ENCODE results near the gene CRYBG3. TPM values are rescaled to one million over a fixed set of nuclear protein-coding genes. Genes with fewer than 3 reads are reported as not detected.

The CRYBG3 gene
- total RNA-seq, 1 donor from 2014 or later = 6.0 TPM

DNA sequence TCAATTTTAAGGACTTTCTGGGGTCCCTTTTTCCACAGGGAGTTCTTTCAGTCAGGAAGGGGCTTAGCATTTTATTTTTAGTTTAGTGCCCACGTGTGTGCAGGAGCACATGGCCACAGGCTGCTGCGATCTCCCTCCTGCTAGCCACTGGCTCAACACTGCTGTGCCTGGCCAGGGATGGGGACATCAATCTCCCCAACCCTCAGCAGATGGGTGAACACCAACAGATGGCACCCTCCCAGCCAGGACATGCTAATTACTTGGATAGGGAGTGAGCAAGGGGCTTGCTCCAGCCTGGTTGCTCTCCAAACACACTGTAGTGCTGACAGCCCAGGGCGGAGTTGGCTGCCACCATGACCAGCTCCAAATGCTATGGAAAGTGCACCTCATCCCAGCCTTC is 157.8 kb downstream of the CRYBG3 start:
- H3K27me3 Mint-ChIP-seq = peaks cover 17% of the 10 kb centered on the region
- TF ChIP-seq, protein P1, sequence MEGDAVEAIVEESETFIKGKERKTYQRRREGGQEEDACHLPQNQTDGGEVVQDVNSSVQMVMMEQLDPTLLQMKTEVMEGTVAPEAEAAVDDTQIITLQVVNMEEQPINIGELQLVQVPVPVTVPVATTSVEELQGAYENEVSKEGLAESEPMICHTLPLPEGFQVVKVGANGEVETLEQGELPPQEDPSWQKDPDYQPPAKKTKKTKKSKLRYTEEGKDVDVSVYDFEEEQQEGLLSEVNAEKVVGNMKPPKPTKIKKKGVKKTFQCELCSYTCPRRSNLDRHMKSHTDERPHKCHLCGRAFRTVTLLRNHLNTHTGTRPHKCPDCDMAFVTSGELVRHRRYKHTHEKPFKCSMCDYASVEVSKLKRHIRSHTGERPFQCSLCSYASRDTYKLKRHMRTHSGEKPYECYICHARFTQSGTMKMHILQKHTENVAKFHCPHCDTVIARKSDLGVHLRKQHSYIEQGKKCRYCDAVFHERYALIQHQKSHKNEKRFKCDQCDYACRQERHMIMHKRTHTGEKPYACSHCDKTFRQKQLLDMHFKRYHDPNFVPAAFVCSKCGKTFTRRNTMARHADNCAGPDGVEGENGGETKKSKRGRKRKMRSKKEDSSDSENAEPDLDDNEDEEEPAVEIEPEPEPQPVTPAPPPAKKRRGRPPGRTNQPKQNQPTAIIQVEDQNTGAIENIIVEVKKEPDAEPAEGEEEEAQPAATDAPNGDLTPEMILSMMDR (IDR thresholded peaks at IDR 0.05; ENCODE audit: unreplicated experiment) = no peak
- no peak overlapping the region for H3K4me3 Mint-ChIP-seq (ENCODE audit: low read depth)
- H3K4me1 Mint-ChIP-seq (ENCODE audit: low read depth) = no peaks in the 10 kb centered on the region
- no peak for DNase-seq (ENCODE audit: low spot score, unreplicated experiment)
- no peak overlapping the region for H3K27ac Mint-ChIP-seq
- no peaks in the 10 kb centered on the region for H3K36me3 Mint-ChIP-seq (ENCODE audit: insufficient read depth)
- no peaks in the 10 kb centered on the region for H3K9me3 Mint-ChIP-seq (ENCODE audit: low read depth)

DNA sequence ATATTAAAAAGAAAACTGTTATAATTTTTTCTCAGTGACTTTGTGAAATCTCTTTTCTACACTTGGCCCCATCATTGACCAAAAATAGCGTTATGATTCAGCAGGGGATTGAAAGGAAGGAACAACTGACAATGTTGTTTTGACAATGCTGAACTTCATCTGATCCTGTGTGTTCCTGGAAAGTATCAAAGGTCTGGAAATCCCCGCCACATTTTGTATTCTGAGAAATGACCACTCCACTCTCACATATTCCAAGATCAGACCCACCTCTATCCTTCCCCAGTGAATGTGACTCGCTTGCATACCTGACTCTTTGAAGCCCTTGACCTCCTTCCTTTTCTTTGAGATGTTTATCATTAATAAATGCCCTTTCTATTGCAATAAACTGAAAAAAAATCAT is 160.1 kb downstream of the CRYBG3 start:
- DNase-seq (ENCODE audit: low spot score, unreplicated experiment) = no peak
- H3K4me3 Mint-ChIP-seq (ENCODE audit: low read depth) = no peak overlapping the region
- peaks cover 7% of the 10 kb centered on the region for H3K27me3 Mint-ChIP-seq
- H3K4me1 Mint-ChIP-seq (ENCODE audit: low read depth) = no peaks in the 10 kb centered on the region
- H3K36me3 Mint-ChIP-seq (ENCODE audit: insufficient read depth) = no peaks in the 10 kb centered on the region
- TF ChIP-seq, protein P1 (IDR thresholded peaks at IDR 0.05; ENCODE audit: unreplicated experiment) = no peak
- no peaks in the 10 kb centered on the region for H3K9me3 Mint-ChIP-seq (ENCODE audit: low read depth)
- H3K27ac Mint-ChIP-seq = no peak overlapping the region

DNA sequence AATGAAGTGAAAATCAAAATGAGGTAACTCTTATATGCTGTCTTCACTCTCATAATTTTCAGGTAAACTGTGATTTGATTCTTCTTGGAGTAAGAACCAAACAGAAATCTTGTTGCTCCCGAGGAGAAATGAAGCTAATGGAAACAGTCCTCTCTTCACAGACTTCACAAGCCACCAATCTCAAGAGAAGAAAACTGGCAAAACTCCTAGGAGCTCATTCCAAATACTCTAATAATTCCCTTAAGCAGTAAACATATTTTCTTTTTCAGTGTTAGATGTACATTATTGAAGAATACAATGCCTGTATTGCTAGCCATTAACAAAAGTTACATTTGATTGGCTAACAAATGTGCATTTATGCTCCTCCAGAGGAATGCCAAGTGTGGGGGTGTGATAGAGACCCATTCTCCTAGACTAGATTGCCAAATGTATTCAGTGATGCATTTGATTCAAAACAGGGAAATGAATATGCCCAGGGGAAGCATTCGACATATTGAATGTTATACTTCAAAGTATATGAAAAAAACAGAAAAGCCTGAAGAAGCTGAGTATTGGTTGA is 162.2 kb downstream of the CRYBG3 start:
- Mint-ChIP-seq H3K9me3 (ENCODE audit: low read depth) (no peaks in the 10 kb centered on the region), H3K27ac (no peak overlapping the region), H3K4me1 (ENCODE audit: low read depth) (no peaks in the 10 kb centered on the region), H3K27me3 (no peaks in the 10 kb centered on the region), H3K36me3 (ENCODE audit: insufficient read depth) (no peaks in the 10 kb centered on the region), H3K4me3 (ENCODE audit: low read depth) (no peak overlapping the region)
- DNase-seq (ENCODE audit: low spot score, unreplicated experiment) = no peak
- TF ChIP-seq, protein P1 (IDR thresholded peaks at IDR 0.05; ENCODE audit: unreplicated experiment) = no peak

- Mint-ChIP-seq H3K27me3 (no peaks in the 10 kb centered on the region), H3K4me3 (ENCODE audit: low read depth) (no peak overlapping the region), H3K36me3 (ENCODE audit: insufficient read depth) (no peaks in the 10 kb centered on the region), H3K4me1 (ENCODE audit: low read depth) (no peaks in the 10 kb centered on the region), H3K27ac (no peak overlapping the region), H3K9me3 (ENCODE audit: low read depth) (no peaks in the 10 kb centered on the region)
- TF ChIP-seq, protein P1 (IDR thresholded peaks at IDR 0.05; ENCODE audit: unreplicated experiment) = no peak
- DNase-seq (ENCODE audit: low spot score, unreplicated experiment) = no peak
These were observed 165.5 kb downstream of the CRYBG3 start for GRCh38 chr3:97987306-97987705.

DNA sequence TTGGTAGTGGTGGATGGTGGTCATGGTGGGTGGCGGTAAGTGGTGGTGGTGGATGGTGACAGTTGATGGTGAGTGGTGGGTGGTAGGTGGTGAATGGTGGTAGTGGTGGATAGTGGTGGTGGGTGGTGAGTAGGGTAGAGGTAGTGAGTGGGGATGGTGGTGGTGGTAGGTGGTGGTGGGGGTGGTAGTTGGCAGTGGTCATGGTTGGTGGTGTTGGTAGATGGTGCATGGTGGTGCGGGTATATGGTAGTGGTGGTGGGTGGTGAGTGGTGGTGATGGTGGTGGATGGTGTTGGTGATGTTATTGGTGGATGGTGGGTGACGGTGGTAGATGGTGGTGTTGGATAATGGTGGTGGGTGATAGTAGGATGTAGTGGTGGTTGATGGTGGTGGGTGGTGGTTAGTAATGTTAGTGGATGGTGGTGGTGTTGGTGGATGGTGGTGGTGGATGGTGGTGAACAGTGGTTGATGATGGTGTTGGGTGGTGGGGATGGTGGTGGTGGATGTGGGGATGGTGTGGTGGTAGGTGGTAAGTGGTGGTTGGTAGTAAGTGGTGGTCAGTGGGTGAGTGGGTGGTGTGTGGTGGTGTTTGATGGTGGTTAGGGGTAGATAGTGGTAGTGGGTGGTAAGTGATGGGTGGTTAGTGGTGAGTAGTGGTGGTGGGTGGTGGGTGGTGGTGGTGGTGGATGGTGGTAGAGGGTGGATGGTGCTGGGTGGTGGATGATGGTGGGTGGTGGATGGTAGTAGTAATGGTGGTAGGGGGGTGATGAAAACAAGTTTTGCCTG is 167.2 kb downstream of the CRYBG3 start:
- Mint-ChIP-seq H3K4me1 (ENCODE audit: low read depth) (peaks cover 2% of the 10 kb centered on the region), H3K4me3 (ENCODE audit: low read depth) (no peak overlapping the region), H3K9me3 (ENCODE audit: low read depth) (no peaks in the 10 kb centered on the region), H3K36me3 (ENCODE audit: insufficient read depth) (no peaks in the 10 kb centered on the region), H3K27ac (no peak overlapping the region), H3K27me3 (no peaks in the 10 kb centered on the region)
- TF ChIP-seq, protein P1 (IDR thresholded peaks at IDR 0.05; ENCODE audit: unreplicated experiment) = no peak
- DNase-seq (ENCODE audit: low spot score, unreplicated experiment) = no peak
